K562 (cell line): Measurements from ENCODE around the gene MED13L. TPM values are rescaled to one million over a fixed set of nuclear protein-coding genes. Genes with fewer than 3 reads are reported as not detected.

Source experiments
- ATAC-seq: fragments of 200-7000 bp; cut with Tn5 transposase; 3 replicates; pipeline ENCODE4 v1.9.1; 2020; ENCODE audit warnings: moderate library complexity
- BruUV-seq: library from RNA; stranded (reverse); fragments of 400-500 nt; replicated peaks from 2 replicates; lab custom pipeline; 2021; lab: Mats Ljungman, UMichigan
- CTCF ChIA-PET: fragments of 300-600 bp; formaldehyde crosslinking; extraction: SDS; loops from one replicate; lab custom pipeline; 2021; ENCODE audit warnings: low intra/inter-chr PET ratio; lab: Yijun Ruan, JAX
- POLR2A ChIA-PET: fragments of 300-600, 350-650 bp; sonication (Branson Sonifier 250); formaldehyde crosslinking; extraction: SDS; loops from one replicate; lab custom pipeline; 2021; ENCODE audit warnings: antibody characterized with exemption, inconsistent platforms; lab: Yijun Ruan, JAX
- DNase-seq, 4 experiments: peaks; one replicate each; pipeline versions ENCODE4 v3.0.0 to v3.0.0-alpha.2; 2011 to 2018; ENCODE audit warnings: low spot score in 3 of 4, mixed read lengths in 3 of 4; ENCODE audit errors: extremely low read depth in 1 of 4
- FAIRE-seq: peaks from 2 replicates; lab custom pipeline; 2011; peaks lifted over from hg19 to GRCh38; lab: Jason Lieb, UNC
- H2AFZ ChIP-seq: 2 replicates; pipeline ENCODE4 v1.6.0; 2011; ENCODE audit warnings: low read depth, low read length, control low read depth, inconsistent platforms
- H3K27ac ChIP-seq: fragments of 200-600 bp; 3 replicates; pipeline ENCODE4 v1.8.0; 2011; ENCODE audit warnings: low read depth, mild to moderate bottlenecking, control low read depth, inconsistent platforms, low read length, moderate library complexity, mixed read lengths; ENCODE audit errors: extremely low read depth
- H3K27me3 ChIP-seq, 2 experiments: fragments of 300-600 bp in 1 of 2; 2 replicates in 1 of 2; 3 replicates in 1 of 2; pipeline versions ENCODE4 v1.6.0 to v1.8.0; 2011; ENCODE audit warnings: inconsistent platforms in 2 of 2, low read length in 2 of 2, mild to moderate bottlenecking in 1 of 2, mixed read lengths in 1 of 2, moderate library complexity in 1 of 2; ENCODE audit not compliant: control insufficient read depth in 2 of 2, insufficient read depth in 2 of 2
- H3K36me3 ChIP-seq: fragments of 300-600 bp; 3 replicates; pipeline ENCODE4 v1.8.0; 2011; ENCODE audit warnings: mild to moderate bottlenecking, low read length, inconsistent platforms; ENCODE audit not compliant: control insufficient read depth, insufficient read depth
- H3K4me1 ChIP-seq, 2 experiments: fragments of 200-600 bp in 1 of 2; replicated peaks in 1 of 2; 2 replicates in 1 of 2; 3 replicates in 1 of 2; pipeline versions ENCODE4 v1.5.1 to v1.8.0; 2011; ENCODE audit warnings: inconsistent platforms in 2 of 2, low read length in 2 of 2, mild to moderate bottlenecking in 1 of 2, mixed read lengths in 1 of 2, moderate library complexity in 1 of 2; ENCODE audit not compliant: control insufficient read depth in 2 of 2, insufficient read depth in 2 of 2
- H3K4me2 ChIP-seq: 2 replicates; pipeline ENCODE4 v1.6.1; 2011; ENCODE audit warnings: low read length, control low read depth, inconsistent platforms, mixed read lengths; ENCODE audit not compliant: insufficient read depth
- H3K4me3 ChIP-seq: fragments of 200-600 bp; sonication (generic), shearing (Covaris generic); 2 replicates; pipeline ENCODE4 v1.5.1; 2016; ENCODE audit warnings: control low read depth, inconsistent platforms
- H3K79me2 ChIP-seq: fragments of 200-600 bp; 3 replicates; pipeline ENCODE4 v1.8.0; 2011; ENCODE audit warnings: low read length, inconsistent platforms; ENCODE audit not compliant: control insufficient read depth, insufficient read depth
- H3K9ac ChIP-seq, 2 experiments: 2 replicates each; pipeline versions ENCODE4 v1.6.0 to v1.6.1; 2011; ENCODE audit warnings: low read depth in 2 of 2, low read length in 2 of 2, control low read depth in 1 of 2, inconsistent platforms in 1 of 2, mild to moderate bottlenecking in 1 of 2, mixed read lengths in 1 of 2; ENCODE audit not compliant: insufficient read depth in 1 of 2
- H3K9me1 ChIP-seq: one replicate; pipeline ENCODE4 v1.6.0; 2011; ENCODE audit warnings: inconsistent platforms, mild to moderate bottlenecking, low read length, moderate library complexity; ENCODE audit not compliant: control insufficient read depth, insufficient read depth
- H3K9me3 ChIP-seq: replicated peaks from 2 replicates; pipeline ENCODE4 v1.5.1; 2011; ENCODE audit warnings: low read depth, low read length, inconsistent platforms; ENCODE audit not compliant: control insufficient read depth, insufficient read depth
- H4K20me1 ChIP-seq: replicated peaks from 2 replicates; pipeline ENCODE4 v1.6.1; 2011; ENCODE audit warnings: low read length, inconsistent platforms, mixed read lengths; ENCODE audit not compliant: control insufficient read depth, insufficient read depth
- ARID1B ChIP-seq: fragments of 450-650 bp; IDR thresholded peaks from 2 replicates; pipeline ENCODE4 v1.6.1; 2016; ENCODE audit warnings: antibody characterized with exemption, mild to moderate bottlenecking, inconsistent platforms
- PHTF2 ChIP-seq: fragments of 250-450 bp; sonication (Bioruptor Pico); IDR thresholded peaks from 2 replicates; pipeline ENCODE4 v1.5.0; 2021; ENCODE audit warnings: mild to moderate bottlenecking
- WGBS: fragments of 100-300 bp; shearing (Covaris generic); methylation state at CpG from one replicate; pipeline ENCODE4 v1.1.6; 2016; ENCODE audit warnings: low coverage, mixed read lengths; ENCODE audit not compliant: insufficient coverage; ENCODE audit errors: missing lambda C conversion rate; 5-methylcytosine and 5-hydroxymethylcytosine counted together
- in situ Hi-C: fragments of 300-500 bp; cut with MboI; formaldehyde crosslinking; loops from 4 replicates; pipeline ENCODE4 v1.15.0; 2018; ENCODE audit warnings: inconsistent platforms, mixed read lengths
- intact Hi-C: fragments of 100-400 bp; cut with micrococcal nuclease; formaldehyde crosslinking; loops from 2 replicates; pipeline ENCODE4 v1.14.2; 2022
- polyA plus RNA-seq, 8 experiments: library from polyadenylated mRNA; depleted of rRNA in 4 of 8; stranded (reverse) in 5 of 8; unstranded in 3 of 8; fragments of >200 nt; fragmentation: Nextera tagmentation in 2 of 8; fragmentation: Illumina TruSeq in 1 of 8; extraction: Ambion mirVana in 2 of 8; extraction: Trizol in 1 of 8; gene quantifications; 2 replicates each; pipeline versions ENCODE4 v1.2.1 to v1.2.3, GENCODE V29; 2011 to 2014; ENCODE audit warnings: inconsistent platforms in 1 of 8, missing spikeins in 1 of 8
- total RNA-seq, 7 experiments: library from RNA; depleted of rRNA in 6 of 7; stranded (reverse); fragments of >200 nt in 6 of 7; fragmentation: Illumina TruSeq in 2 of 7; extraction: Trizol in 2 of 7; gene quantifications; 2 replicates each; pipeline versions ENCODE4 v1.2.1 to v1.2.3, GENCODE V29; 2011 to 2021; ENCODE audit warnings: low replicate concordance in 1 of 7
- TF ChIP-seq, protein P1 (sequence below): fragments of 450-650 bp; IDR thresholded peaks from 2 replicates; pipeline ENCODE4 v1.6.1; 2018; ENCODE audit not compliant: partially characterized antibody
- TF ChIP-seq, protein P2 (sequence below): fragments of 450-650 bp; IDR thresholded peaks from 2 replicates; pipeline ENCODE4 v1.6.1; 2016; ENCODE audit warnings: low read depth, mild to moderate bottlenecking, moderate library complexity
- TF ChIP-seq, protein P3 (sequence below): fragments of 450-650 bp; IDR thresholded peaks from 2 replicates; pipeline ENCODE4 v1.6.1; 2016

Gene MED13L
- total and polyA plus RNA-seq, 9 of the 15 experiments (the other 6 are each of a cell fraction or from before 2014, with no cell fraction given): 13.4 to 90.3 (median 36.9) TPM

DNA sequence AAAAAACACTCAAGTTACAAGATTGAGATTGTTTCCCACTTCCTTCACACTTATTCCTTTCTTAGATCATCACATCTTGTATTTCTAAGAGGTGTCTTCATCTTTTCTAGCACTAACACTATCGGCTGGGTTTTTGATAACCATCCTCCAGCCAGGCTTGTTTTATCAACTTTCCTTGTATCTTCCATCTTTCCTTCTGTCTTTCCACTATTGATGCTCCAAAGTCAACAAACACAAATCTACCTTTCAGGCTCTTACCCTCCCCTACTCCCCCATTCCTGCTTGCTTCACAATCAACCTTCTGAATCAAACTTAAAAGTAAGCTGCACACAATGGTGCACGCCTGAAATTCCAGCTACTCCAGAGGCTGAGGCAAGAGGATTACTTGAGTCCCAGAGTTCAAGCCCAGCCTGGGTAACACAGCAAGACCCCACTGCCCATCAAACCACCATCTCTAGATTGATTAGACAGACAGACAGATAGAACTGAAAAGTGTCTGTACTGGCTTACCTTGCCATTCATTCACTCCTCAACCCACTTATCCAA lies 12.9 kb downstream of the MED13L start:
- Histone ChIP-seq H4K20me1 (peaks cover 61% of the 10 kb centered on the region), H3K79me2 (peaks cover 99% of the 10 kb centered on the region), H3K36me3 (no peaks in the 10 kb centered on the region), H3K4me1 (peaks cover 5 to 39% of the 10 kb centered on the region in 2 experiments; a peak in 4 of 5 replicates), H3K9me3 (no peaks in the 10 kb centered on the region), H3K4me3 (no peak overlapping the region), H3K27ac (no peak overlapping the region), H3K4me2 (no peak overlapping the region), H3K9me1 (no peaks in the 10 kb centered on the region), H3K9ac (peak overlapping the region in 1 of 2 experiments; percentile 56; a peak in 1 of 4 replicates), H3K27me3 (no peaks in the 10 kb centered on the region; a peak in 1 of 5 replicates), H2AFZ (no peak overlapping the region)
- in situ Hi-C loops: no loop called here
- TF ChIP-seq, protein P1, sequence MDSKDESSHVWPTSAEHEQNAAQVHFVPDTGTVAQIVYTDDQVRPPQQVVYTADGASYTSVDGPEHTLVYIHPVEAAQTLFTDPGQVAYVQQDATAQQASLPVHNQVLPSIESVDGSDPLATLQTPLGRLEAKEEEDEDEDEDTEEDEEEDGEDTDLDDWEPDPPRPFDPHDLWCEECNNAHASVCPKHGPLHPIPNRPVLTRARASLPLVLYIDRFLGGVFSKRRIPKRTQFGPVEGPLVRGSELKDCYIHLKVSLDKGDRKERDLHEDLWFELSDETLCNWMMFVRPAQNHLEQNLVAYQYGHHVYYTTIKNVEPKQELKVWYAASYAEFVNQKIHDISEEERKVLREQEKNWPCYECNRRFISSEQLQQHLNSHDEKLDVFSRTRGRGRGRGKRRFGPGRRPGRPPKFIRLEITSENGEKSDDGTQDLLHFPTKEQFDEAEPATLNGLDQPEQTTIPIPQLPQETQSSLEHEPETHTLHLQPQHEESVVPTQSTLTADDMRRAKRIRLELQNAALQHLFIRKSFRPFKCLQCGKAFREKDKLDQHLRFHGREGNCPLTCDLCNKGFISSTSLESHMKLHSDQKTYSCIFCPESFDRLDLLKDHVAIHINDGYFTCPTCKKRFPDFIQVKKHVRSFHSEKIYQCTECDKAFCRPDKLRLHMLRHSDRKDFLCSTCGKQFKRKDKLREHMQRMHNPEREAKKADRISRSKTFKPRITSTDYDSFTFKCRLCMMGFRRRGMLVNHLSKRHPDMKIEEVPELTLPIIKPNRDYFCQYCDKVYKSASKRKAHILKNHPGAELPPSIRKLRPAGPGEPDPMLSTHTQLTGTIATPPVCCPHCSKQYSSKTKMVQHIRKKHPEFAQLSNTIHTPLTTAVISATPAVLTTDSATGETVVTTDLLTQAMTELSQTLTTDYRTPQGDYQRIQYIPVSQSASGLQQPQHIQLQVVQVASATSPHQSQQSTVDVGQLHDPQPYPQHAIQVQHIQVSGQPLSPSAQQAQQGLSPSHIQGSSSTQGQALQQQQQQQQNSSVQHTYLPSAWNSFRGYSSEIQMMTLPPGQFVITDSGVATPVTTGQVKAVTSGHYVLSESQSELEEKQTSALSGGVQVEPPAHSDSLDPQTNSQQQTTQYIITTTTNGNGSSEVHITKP: peak; percentile 66
- TF ChIP-seq PHTF2 (CRISPR knock-in tag) (no peak), ARID1B (peak; percentile 24; the same call in 1 of the 2 replicates)
- TF ChIP-seq, protein P2, sequence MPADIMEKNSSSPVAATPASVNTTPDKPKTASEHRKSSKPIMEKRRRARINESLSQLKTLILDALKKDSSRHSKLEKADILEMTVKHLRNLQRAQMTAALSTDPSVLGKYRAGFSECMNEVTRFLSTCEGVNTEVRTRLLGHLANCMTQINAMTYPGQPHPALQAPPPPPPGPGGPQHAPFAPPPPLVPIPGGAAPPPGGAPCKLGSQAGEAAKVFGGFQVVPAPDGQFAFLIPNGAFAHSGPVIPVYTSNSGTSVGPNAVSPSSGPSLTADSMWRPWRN: no peak
- TF ChIP-seq, protein P3, sequence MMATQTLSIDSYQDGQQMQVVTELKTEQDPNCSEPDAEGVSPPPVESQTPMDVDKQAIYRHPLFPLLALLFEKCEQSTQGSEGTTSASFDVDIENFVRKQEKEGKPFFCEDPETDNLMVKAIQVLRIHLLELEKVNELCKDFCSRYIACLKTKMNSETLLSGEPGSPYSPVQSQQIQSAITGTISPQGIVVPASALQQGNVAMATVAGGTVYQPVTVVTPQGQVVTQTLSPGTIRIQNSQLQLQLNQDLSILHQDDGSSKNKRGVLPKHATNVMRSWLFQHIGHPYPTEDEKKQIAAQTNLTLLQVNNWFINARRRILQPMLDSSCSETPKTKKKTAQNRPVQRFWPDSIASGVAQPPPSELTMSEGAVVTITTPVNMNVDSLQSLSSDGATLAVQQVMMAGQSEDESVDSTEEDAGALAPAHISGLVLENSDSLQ: 0 out of 2 replicates have a peak, but pooled peaks have one; percentile 15
- ATAC-seq: peak; percentile 19
- 11% methylated on average over 2 of the region's 2 CpGs for WGBS
- CTCF ChIA-PET: no interaction called here
- BruUV-seq: no TSS peak
- DNase-seq: no peak
- intact Hi-C loops: no loop called here
- FAIRE-seq: peak; percentile 69
- POLR2A ChIA-PET: interaction anchor here (0.6 to 2.2 kb wide), 5 partner anchors 12 to 314 kb away, joined by 3 to 9 read pairs (median 3); no protein-coding TSS in a partner anchor
